Neural progenitor cell (in vitro differentiated cells): ENCODE data around the gene LRRN2.

Experiments
- CTCF ChIP-seq: fragments of 200-600 bp; sonication (generic); IDR thresholded peaks from 2 replicates; pipeline ENCODE4 v1.5.1; 2017; ENCODE audit warnings: antibody characterized with exemption, mild to moderate bottlenecking
- EZH2 ChIP-seq: fragments of 200-600 bp; sonication (generic); IDR thresholded peaks from 2 replicates; pipeline ENCODE4 v1.6.1; 2017; ENCODE audit warnings: antibody characterized with exemption, mild to moderate bottlenecking, moderate library complexity

DNA sequence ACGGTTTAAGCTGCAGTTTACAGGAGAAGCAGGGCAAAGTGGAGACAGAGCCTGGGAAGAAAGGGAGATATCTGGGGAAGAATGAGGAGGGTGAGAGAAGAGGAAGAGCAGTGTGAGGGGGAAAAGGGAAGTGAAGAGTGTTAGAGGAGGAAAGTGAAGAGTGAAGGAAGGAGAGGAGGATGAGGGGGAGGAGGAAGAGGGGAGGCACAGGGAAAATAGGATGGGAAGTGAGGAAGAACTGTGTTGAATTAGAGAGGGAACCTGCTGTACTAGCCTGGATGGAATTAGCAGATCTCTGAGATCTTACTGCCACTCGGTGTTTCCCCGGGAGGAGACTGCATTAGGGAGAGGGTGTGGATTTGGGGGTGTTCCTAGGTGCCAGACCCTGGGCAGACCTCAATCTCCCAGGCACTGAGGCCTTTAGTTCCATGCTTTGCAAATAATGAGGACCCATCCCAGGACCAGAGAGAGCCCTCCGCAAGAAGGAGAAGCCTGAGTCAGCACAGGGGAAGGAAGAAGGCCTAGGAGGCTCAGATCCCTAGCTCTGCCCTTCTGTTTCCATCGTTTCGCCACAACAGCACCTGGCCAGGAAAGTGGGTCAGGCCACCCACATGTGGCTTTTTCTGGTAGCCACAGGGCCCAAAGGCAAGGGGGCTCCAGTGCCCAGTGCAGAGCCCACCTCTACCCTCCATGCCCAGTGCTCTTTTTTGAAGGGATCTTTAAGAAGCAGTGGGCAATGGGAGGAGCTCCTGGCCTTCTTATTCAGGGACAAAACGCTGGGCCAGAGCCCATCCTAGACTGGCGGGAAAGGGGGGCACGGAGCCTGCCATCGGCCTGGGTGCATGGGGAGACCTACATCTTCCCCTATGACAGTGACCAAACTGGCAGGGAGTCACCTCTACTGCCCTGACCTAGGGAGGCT, 2.0 kb downstream of the LRRN2 start:
- no peak for TF ChIP-seq CTCF
- no peak for TF ChIP-seq EZH2
